ENCODE measurements around the gene SCAMP5.

Gene SCAMP5, protein sequence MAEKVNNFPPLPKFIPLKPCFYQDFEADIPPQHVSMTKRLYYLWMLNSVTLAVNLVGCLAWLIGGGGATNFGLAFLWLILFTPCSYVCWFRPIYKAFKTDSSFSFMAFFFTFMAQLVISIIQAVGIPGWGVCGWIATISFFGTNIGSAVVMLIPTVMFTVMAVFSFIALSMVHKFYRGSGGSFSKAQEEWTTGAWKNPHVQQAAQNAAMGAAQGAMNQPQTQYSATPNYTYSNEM

DNA sequence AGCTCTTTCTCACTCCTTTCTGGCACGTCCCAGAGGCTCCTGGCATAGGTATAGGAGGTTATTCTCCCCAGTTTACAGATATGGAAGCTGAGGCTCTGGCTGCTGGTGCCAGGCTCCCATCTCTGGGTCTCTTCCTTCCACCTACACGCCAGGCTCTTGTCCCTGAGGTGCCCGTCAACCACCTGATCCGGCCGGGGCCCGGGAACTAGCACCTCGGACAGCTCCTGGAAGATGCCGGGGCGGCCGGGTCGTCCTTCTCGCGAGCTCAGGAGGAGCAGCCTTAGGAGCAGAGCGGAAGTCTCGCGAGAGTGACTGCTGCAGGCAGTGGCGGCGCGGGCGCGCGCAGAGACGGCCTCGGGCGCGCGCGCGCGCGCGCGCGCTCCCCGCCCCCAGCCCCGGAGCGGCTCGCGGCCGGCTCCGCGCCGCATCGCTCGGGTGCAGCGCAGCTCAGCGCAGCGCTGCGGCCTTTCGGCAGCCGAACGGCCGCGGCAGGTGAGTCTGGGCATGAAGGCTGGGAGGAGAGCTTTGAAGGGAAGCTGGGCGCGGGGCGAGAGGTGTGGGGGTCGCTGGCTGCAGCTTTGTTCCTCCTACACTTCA lies at the start of gene SCAMP5:
Gene SCAMP5 (plus strand): TSS at position 382 of the 597 bp plus-strand sequence. CDS start 16,277 bp downstream, outside the sequence.
- DNase-seq (ENCODE audit: low read depth), result peak; percentile 91

DNA sequence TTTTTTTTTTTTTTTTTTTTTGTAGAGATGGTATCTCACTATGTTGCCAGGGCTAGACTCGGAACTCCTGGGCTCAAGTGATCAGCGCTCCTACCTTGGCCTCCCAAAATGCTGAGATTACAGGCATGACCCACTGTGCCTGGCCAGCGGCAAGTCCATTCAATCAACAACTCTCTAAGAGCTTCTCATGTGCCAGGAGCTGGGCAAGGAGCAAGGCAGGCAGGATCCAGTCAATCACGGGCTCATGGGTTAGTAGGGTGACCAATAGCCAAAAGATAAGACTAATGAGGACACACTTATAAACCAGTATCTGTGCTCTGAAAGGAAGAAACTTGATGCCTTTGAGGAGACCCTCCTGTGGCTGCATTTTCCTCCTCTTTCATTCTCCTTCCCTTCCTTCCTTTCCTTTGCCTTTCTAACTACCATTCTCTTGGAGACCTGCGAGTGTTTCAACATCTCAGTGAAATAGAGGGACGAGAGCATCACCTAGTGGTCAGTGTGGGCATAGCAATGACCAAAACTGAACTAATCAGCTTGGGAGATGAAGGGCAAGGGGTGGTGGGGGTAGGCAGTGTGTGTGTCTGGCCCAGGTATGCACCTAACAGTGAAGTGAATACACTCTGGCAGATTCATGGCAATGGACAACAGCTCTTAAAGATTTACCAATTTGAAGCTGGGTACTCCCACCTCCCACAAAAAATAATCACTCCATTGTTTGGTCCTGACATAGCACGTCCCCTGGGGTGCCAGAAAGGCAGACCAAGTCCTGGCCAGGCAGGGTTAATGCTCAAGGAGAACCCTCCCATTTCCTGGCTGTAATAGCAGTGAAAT lies 45.1 kb upstream of the SCAMP5 start:
- peak; percentile 49 for DNase-seq (ENCODE audit: low read depth)

DNA sequence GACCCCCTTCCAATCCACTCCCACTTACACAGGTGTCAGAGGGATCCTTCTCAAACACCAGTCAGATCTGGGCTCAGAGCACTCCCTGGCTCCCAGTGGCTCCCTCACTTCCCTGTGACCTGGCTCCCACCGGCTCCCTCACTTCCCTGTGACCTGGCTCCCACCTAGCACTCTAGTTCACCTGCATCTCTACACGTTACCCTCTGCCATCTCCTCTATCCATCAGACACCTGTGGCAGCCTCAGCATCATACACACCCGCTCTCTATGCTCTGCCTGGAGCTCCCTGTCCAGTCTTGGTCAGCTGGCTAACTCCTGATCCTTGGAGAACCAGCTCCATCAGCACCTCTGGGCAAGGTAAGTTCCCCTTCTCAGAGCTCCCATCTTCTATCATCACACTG lies 44.4 kb upstream of the SCAMP5 start:
- DNase-seq (ENCODE audit: low read depth), result no peak

DNA sequence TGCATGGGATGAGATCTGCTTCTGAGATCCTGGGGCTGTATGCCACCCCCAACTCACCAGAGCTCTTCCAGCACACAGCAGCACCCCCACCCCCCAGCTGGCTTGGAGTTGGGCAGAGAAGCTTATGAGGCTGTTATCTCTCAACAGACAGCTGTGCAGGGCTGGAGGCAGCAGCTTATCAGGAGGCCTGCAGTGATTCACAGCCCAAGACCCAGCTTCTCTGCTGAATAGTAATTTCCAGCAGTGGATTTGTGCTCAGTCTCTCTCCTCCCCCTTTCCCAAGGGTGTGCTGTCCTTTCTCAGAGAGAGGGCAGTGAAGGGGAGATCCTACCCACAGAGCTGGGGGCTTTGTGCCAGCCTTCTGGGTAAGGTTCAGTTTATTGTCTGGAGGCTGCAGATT lies 40.8 kb upstream of the SCAMP5 start:
- no peak for DNase-seq (ENCODE audit: low read depth)

DNA sequence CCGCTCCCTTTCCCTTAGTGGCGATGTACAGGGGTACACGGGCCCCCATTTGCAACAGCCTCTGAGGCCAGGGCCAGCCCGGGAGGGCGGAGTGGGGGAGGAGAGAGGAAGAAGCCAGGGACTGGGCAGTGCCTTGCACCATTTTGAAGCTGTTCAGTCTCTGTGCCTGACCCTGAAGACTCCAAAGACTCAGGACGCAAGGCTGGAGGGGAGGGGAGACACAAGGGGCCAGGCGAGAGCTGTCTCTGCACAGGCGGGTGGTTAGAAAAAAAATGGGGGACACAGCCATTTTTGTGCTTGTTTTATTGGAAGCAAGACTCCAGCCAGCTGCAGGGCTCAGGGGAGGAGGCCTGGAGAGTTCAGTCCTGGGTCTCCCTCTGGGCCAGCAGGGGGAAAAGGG lies 40.3 kb upstream of the SCAMP5 start:
- DNase-seq (ENCODE audit: low read depth), result no peak

DNA sequence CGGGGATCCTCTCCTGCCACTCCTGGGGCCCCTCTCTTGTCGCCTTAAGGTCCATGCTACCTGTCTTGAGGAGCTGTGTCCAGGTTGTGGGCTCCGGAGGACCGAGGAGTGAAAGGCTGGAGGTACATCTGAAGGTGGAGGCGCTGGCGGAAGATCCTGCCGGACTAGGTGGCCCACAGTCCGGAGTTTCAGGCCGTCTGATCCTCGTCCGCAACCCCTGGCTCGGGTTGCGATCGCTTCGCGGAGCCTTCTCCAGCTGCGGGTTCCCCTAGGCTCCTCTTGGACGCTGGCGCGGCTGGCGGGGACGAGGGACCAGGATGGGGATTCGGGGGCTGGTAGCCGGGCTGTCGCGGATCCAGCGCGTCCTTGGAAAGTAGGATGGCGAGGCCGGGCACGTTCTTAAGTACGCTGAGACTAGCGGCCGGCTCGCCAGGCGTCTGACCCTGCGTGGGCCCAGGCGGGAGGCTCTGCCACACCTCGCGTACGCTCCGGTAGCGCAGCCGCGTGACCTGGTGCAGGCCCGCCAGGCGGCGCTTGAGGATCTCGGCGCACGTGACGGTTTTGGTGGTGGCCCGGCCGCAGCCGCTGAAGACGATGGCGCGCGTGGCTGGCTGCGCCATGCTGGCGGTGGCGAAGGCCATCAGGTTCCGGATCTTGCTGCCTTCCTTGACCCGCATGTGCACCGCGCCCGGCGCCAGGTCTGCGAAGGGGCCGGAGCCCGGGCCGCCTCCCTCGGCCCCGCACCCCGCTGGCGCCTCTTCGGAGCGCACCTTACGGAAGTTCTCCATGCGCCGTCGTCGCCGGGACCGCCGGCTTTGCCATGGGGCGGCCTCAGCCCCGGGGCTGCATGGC lies 39.3 kb upstream of the SCAMP5 start:
- DNase-seq (ENCODE audit: low read depth), result peak; percentile 75

DNA sequence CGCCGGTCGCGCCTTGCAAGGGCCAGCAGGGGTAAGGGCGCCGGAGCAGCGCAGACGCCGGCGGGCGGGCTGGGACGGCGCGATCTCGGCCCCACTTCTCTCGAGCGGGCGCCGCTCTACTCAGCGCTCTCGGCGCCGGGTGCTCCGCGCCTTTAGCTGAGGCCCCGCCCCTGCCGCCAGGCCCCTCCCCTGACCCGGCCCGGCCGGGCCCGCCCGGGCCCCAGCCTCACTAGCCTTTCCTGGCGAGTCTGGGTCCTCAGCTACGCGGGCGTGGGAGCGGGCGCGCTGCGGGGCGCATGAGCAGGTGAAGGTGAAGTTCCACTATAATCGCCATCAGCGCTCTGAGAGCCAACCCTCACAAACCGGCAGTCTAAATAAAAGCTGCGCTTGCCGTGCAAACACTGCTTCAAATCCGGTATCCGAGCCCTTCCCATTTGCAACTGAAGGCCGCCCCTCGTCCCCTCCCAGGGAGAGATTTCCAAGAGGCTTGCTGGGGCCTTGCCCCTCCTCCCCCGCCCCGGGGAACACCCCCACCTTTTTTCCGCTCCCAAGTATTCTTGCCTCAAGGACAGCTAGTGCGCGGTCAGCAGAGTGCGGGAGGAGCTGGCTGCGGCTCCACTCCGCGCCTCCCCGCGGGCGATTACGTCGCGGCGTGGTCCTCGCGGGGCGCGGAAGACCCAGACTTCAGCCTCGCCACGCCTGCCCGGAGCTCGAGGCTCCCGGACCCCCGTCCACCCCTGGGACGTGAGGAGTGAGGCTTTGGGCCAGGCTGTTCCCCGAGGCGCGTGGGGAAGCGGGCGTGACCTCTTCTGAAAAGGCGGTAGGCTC lies 38.5 kb upstream of the SCAMP5 start, which contains the start of gene RPP25:
Gene RPP25 (minus strand): TSS at position 125 of the 828 bp plus-strand sequence. CDS start 189 bp downstream, outside the sequence.
- DNase-seq (ENCODE audit: low read depth), result peak; percentile 88

DNA sequence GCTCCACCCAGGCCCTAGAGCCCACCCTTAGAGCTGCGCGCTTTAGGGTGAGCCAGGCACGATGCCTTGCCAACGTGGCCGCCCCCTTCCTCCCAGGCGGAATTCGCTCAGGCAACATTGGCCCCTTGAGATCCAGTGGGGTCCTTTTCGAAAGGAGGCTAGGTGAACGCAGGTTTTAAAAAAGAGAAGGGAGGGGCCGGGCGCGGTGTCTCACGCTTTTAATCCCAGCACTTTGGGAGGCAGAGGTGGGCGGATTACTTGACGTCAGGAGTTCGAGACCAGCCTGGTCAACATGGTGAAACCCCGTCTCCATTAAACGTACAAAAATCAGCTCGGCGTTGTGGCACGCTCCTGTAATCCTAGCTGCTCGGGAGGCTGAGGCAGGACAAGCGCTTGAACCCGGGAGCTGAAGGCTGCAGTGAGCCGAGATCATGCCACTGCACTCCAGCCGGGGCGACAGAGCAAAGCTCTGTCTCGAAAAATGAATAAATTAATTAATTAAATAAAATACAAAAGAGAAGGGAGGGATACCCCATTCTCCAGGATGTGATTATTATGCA lies 37.8 kb upstream of the SCAMP5 start:
- peak; percentile 51 for DNase-seq (ENCODE audit: low read depth)

DNA sequence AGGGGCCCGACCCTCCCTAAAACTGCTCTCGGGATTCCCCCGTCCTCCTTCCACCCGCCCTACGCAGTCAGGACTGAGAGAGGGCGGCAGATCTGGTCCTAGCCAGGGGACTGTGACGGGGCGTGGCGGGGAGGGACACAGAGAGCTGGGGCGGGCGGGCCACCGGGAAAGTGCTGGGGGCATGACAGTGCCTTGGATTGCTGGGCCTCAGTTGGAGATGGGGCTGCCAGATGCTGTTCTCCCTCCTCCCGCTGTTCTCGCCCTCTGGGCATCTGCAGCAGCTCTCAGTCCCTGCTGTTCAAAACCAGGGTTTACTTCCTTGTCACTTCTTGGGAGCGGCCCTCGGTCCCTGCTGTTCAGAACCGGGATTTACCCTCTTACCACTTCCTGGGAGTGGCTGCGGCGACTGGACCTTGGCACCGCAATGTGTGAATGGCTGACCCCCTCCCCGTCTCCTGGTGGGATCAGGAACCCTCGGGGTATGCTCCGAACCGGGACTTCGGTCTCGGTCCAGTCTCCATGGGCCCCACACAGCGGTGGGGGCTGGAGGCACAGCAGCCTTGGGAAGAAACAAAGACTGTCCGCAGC lies 36.9 kb upstream of the SCAMP5 start:
- peak; percentile 59 for DNase-seq (ENCODE audit: low read depth)

DNA sequence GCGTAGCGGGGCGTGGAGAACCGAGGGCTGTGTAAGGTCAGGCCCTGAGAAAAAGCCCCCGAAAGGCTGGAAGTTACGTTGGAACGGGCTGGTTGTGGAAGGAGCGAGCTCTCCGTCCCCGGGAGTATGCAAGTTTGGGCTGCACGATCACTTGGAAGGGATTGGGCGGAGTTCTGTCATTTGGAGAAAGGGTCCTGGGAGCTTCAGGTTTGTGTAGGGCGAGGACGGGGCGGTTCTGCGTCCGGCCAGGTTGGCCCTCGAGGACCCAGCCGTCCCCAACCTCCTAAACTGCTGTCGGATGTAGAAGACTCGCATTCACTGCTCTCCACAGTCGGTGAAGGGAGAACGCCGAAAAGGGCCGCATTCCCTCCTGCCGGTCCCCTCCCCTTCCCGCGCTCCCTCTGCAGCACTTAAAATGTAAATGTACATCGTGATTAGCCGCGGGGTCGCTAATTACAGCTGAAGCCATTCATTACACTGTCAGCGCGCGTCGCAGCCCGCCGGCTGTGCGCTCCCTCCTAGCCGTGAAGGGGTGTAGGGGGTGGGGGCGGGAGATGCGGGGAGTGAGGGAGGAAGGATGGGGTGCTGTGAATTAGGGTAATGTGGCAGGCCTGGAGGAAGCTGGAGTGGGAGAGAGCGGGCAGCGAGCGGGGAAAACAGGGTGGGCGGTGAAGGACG lies 36.3 kb upstream of the SCAMP5 start:
- no peak for DNase-seq (ENCODE audit: low read depth)

DNA sequence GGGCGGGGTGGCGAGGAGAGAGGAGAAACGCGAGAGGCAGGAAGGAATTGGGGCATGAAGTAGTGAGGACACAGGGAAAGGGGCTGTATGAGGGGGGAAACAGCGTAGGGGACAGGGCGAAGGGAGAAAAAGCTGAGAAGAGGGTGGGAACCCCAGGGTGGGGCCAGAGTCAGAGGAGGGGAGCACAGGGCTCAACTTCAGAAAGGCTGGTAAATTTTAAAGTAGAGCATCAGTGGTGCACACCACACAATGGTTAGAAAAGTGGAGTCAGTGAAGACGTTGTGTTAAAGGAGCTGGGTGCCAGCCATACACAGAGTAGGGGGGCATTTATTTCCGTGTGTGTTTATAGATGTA lies 35.8 kb upstream of the SCAMP5 start:
- DNase-seq (ENCODE audit: low read depth), result no peak

DNA sequence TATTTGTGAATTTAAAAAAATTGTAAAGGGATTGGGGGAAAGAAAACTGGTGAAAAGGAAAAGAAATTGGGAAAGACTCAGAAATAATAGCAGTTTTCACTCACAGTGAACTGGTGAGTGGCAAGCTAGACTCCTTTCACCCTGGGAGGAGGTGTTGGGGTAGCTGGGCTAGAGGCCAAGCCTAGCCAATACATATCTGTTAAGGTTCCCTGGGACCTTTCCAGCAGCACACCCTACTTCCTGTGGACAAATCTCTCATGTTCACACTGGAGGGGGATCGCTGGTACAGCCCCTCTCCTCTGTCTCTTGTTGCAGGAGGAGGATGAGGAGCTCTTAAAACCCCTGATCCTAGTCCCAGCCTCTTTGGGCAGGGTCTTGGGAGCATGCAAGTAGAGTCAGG lies 35.1 kb upstream of the SCAMP5 start:
- DNase-seq (ENCODE audit: low read depth), result no peak

DNA sequence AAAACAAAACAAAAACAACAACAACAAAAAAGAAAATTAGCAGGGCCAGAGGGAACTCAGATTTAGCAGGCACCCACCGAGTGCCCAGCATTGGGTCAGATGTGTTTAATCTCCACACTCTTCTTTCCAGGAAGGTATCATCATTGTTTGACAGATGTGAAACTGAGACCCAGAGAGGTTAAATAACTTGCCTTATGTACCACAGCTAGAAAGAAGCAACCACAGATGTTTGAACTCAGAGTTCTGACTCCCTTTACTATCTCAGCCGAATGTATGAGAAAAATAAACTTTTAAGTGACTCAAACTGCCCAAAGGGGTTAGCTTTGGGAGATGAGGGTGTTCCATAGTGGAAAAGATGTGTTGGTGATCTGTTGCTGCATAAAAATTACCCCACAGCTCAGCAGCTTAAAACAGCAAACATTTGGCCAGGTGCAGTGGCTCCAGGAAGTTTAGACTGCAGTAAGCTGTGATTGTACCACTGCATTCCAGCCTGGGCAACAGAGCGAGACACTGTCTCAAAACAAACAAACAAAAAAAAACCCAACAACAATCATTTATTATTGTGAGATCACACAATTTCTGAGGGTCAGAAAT lies 34.3 kb upstream of the SCAMP5 start:
- DNase-seq (ENCODE audit: low read depth), result no peak

DNA sequence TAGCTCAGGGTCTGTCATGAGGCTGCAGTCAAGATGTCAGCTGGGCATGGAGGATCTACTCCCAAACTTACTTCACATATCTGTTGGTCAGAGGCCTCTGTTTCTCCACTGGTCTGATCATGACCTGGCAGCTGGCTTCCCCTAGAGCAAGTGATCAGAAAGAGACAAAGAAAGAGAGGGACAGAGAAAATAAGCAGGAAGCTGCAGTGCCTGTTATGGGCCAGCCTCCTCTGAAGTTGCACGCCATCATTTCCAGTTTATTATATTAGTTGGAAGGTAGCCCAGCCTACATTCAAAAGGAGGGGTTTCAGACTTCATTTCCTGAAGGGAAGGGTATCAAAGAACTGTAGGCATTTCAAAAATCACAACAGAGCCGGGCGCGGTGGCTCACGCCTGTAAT lies 33.7 kb upstream of the SCAMP5 start:
- DNase-seq (ENCODE audit: low read depth), result no peak

DNA sequence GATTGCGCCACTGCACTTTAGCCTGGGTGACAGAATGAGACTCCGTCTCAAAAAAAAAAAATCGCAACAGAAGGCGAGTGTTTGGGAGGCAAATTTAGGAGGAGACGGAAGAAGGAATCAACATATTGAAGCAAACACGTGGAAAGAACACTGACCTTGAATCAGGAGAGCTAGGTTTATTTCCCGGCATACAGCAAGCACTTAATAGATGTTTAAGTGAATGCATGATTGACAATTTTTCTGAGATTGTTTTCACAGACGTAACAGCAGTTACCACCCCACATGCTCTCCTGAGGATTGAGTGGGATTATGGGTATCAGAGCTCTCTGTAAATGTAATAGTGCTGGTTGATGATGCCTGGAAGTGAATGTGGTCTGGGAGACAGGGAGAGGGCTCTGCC lies 33.1 kb upstream of the SCAMP5 start:
- no peak for DNase-seq (ENCODE audit: low read depth)

DNA sequence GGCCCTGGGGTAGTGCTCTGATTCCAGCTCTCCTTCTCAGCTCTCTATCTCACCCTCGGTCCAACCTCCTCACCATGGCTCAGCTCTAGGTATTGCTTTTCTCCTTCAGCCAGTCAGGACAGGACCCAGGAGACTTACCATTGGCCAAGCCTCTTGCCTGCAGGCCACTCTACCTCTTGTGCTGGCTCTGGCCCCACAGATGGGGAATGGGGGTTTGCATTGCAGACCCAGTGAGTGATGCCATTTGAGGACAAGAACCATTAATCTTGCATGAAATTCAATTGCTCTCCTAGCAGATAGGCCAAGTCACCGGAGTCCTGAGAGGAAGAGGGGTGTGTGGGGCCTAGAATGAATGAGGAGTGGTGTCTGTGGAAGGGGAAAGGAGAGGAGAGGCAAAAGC lies 32.7 kb upstream of the SCAMP5 start:
- no peak for DNase-seq (ENCODE audit: low read depth)

DNA sequence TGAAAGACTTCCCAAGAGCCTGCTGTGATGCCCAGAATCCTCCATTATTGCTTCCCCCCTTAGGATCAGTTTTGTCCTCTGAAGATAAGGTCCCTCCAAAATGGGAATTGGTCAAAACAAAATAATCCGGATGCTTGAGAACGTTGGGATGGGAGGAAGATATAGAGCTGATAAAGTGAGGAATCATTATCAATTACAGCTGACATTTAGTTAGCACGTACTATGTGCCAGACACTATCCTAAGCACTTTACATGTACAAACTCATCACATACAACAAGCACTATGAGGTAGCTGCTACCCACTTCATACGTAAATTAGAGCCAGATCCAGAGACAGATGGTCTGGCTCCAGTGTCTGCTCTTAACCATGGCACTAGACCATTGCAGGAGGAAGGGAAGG lies 32.1 kb upstream of the SCAMP5 start:
- no peak for DNase-seq (ENCODE audit: low read depth)

DNA sequence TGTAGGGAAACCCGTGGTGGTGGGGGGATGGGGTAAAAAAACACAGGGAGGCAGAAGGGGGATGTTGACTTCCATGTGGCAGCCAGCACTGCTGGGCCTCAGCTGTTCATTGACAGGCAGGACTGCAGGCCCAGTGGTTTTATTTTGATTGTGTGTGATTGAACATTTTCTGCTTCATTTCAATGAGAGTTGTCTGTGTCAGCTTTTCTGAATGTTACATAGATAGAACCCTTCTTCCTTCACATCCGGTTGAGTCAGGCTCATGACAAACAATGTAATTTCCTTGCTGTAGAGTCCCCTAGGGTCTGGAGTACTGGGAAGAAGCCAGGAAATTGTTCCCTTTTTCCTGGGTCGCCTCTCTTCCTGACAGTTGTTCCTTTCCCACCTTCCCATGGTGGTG lies 30.6 kb upstream of the SCAMP5 start:
- DNase-seq (ENCODE audit: low read depth), result no peak

DNA sequence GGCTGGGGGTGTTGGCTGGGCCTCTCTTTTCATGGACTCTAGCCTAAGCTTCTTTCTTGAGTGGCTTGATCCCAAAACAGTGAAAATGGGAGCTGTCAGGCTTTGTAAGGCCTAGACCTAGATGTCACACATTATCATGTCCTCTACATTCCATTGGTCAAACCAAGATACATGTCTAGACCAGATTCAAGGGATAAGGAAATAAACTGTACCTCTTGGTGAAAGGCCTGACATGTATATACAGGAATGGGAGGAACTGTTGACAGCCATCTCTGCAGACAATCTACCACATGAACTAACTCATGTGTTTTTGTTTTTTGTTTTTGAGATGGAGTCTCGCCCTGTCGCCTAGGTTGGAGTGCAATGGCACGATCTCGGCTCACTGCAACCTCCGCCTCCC lies 27.7 kb upstream of the SCAMP5 start:
- DNase-seq (ENCODE audit: low read depth), result no peak

DNA sequence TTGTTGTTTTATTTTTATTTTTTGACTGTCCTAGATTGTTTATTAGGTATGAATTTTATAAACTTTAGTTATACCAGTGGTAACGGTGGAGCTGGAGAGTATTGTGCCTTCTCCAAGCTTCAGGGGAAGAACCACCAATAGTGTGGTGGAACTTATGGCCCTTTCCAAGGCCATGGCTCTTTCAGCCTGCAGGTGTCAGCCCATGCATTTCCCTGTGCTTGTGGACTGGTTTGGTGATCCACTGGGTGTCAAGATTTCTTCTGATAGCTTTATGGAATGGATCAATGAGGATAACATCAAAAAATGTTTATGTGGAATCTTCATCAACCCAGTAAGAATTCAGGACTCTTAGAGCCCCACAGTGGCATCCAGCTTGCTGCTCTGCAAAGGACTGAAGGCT lies 19.2 kb upstream of the SCAMP5 start:
- DNase-seq (ENCODE audit: low read depth), result no peak
